ENCODE results near the gene CLDN7.
A peak's percentile ranks its signal among the peaks of the same experiment; 100 is the strongest.

Gene CLDN7

DNA sequence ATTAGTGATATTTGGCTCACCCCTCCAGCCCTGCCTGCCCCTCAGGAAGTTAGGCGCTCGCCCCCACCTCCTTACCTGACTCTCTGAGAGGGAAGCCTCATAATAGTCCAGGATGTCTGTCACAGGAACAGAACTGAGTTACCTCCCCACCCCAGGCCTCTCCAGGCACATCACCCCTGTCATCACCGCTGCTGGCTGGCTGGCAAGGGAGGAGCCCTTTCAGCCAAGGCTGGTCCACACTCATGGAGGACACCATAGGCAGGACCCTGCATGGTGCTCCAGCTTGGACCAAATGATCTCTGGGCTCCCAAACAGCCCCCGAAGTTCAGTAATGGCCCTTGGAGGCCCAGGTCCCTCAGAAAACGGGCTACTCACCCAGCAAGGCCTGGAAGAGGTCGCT, 44.1 kb downstream of the CLDN7 start:
- DNase-seq, result peak; percentile 46 to 47

DNA sequence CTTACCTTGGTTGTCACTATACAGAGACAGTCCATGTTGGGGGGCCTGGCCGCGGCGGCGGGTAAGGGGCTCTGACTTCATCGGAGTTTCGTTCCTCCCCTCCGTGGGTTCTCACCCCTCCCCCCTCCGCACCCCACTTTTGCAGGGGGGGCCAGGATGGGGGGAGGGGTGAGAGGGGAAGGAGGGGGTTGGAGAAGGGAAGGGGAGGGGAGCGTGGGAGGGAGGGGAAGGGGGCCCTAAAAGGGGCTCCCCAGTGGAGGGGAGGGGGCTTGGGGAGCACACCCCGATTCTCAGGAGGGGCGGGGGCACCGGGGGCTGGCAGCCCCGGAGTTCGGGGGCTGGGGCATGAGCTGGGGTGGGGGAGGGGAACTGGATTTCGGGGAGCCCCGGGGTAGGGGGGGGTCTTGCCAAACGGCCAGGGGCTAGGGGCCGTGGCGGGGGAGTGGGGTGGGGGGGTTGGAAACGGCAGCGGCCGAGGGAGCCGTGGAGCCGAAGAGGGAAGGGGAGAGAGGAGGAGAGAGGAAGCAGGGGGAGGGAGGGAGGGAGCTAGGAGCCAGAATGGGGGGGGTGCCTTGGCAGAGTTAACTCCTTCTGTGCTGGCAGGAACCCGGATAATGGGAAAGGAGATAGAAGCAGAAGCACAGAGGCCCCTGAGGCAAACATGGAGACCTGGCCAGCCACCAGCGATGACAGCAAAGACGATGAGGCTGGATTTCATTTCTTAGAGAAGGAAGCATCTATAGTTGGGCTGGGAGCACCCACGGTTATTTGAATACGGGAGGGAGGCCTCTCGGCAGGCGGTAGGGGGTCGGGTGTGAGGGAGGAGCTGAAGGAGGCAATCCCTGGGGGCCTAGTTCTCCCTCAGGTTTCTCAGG, 44.9 kb downstream of the CLDN7 start:
- peak; percentile 46 to 48 for DNase-seq

DNA sequence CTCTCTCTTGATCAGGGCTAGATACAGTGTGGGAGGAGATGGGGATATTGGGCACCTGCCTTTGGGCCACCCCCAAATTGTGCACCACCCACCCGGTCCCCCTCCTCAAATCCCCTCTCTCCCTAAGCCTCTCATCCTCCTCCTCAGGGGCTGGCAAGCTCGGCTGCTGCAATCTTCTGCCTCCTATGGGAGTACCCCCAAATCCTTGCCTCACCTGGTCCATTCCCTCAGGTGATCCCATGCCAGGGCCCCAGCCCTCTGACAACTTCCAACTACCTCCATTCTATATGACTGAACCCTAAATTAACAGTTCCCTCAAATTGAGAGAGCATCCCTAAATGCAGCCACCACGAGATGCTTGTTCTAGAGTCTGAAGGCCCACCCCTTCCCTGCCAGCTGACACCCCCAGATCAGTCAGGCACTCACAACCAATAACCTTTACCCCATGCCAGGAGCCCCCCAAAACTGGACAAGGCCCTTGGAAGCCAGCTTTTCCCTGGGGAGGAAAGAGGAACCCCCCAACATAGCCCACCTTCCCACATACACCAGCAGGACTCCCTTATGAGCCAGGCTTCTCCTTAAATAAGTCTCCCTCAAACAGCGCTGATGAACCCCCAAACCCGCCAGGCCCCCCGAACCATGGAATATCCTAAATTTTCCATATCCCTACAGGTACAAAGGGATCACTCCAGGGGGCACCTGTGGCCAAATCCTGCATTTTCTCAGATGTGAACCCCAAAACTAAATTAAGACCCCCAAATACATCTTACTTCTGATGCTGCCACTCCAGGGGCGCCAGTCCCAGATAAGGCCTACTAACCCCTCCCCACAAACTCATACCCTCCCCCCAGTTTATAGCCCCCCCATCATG, 45.8 kb downstream of the CLDN7 start:
- DNase-seq, result no peak

DNA sequence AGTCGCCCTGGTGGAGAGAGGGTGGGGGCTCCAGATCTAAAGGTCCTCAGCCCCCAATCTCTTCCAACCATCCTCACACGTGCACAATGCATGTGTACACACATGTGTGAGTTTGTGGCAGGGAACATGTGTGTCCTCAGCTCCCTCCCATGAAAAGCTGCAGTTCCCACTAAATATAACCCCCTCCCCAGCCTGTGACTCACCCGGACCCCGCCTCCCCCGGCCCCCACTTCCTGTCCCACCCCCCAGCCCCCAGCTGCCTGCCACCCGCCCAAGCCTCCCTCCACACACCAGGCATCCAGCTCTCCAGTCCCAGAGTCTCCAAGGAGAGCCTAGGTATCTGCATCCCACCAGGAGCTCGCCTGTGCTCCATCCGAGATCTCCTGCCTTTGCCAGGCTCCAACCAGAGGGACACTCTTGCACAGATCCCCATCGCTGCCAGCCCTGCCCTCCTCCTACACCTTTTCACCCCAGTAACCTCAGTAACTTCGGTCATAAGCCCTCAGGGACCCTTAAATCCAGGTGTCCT, 46.6 kb downstream of the CLDN7 start:
- DNase-seq, result no peak

DNA sequence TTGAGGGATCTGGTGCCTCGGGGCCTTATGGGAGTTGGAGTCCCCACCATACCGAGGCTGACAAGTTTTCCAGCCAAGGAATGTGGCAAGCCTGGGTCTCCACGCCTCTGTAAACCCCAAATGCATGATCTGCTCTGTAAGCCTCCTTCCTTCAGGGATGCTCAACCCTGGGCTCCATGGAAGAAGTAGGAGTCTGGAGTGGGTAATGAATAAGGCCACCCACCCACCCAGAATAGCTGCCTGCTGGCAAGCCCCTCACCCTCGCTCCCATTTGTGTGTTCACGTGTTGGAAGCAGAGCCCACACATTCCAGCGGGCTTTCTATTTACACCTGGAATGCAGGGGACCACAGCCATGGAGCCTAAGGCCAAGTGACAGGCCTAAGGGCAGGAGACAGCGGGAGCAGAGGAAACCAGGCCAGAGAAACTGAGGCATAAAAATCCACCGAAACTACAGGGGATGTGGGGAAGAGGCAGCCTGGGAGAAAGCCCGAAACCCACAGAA, 47.1 kb downstream of the CLDN7 start:
- DNase-seq, result no peak

DNA sequence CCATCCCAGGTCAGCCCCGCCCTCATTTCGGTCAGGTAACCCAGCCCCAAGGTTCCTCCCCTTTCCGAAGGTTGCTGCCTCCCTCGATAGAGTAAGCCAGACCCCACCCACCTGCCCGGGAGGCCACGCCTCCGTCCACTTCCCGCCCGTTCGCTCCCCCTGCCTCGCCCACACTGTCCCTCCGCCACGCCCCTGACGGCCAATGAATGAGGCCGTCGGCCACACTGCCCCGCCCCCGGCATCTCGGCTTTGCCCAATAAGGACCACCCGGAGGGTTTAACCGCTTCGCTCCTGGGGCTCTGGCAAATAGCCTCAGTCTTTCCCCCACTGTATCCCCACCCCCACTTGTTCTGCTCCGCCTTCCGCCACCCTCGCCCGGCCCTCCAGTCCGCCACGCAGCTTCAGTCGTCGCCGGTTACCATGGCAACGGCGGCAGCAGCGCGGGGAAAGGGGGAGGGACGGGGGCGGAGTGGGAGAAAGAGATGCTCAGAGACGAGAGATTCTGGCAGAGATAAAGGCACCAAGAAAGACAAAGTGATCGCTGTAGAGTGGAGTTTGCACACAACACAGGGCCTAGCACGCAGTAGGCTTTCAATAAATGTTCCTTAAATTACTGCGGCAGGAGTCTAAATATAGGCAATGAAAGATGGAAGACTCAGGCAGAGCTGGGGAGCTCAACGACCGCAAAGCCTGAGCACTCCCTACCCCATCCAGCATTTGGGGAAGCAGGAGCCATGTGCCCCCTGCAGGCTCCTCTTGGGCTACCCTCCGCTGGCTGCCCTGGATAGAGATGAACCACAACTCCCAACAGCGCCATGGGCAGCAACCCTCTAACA, 47.8 kb downstream of the CLDN7 start:
- peak; percentile 100 for DNase-seq

DNA sequence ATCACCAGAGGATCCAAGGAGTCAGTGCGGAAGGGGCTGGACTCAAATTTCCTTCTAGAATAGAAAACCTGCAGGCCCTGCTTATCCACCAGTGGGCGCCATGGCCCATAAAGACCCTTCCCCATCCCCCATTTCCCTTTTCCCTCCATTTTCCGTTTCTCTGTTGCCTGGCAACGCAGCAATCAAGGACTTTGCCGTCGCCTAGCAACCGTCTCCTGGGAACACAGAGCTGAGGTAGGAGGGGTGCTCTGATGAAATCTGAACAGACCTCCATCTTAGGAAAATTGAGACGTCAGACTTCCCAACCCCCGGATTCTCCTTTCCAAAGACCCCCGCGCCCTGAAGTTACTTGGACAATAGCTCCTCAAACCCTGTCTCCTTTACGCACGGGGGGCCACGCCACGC, 48.4 kb downstream of the CLDN7 start:
- no peak for DNase-seq

DNA sequence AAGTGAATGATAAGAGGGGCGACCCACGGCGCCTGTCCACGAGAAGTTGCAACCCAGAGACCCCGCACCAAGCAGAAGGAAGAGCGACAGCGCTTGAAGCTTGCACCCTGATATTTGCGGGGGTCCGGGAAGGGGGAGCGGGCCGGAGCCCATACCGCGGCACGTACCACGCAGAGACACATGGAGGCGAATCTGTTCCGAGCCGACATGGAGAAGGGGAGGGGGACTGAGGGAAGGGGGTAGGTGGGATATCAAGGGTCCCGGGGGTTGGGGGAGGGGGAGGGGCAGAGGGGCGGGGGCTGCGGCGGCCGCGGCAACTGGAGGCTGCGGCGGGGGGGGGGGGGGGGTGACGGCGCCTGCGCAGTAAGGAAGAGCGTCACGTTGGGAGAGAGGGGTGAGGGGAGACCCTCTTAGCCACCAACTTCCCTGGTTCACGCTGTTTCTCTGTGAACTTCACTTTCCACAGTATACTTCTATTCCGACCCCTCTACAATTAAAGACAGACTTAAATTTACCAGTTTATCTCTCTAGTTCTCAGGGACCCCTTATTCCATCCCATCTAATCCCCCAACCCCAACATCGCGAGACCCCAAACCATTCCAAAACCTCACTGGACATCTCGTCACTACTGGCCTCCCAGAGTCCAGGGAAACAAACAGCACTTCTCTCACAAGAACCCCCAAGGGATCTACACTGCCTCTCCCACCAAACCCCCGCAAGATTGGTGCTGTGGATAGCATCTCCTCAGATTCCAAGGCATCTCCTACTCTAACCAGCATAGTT, 50.6 kb downstream of the CLDN7 start:
- DNase-seq, result no peak

Data from activated T-cell treated with anti-CD3 and anti-CD28 coated beads, Interleukin-2, amount 50 U/mL, for 48 hours (primary cell).